Neural progenitor cell (in vitro differentiated cells): ENCODE data around the gene TUBA3C. TPM values are rescaled to one million over a fixed set of nuclear protein-coding genes. Genes with fewer than 3 reads are reported as not detected.

Source experiments
- DNase-seq: peaks from one replicate; pipeline ENCODE4 v3.0.0-alpha.2; 2016; ENCODE audit warnings: low spot score
- H2AFZ ChIP-seq: fragments of 200-600 bp; sonication (generic); replicated peaks from 2 replicates; pipeline ENCODE4 v1.6.1; 2016; ENCODE audit warnings: antibody characterized with exemption
- H3F3A ChIP-seq: fragments of 200-600 bp; sonication (generic); 2 replicates; pipeline ENCODE4 v1.6.1; 2016; ENCODE audit warnings: antibody characterized with exemption, low read depth
- H3K27ac ChIP-seq: fragments of 200-600 bp; sonication (generic); 2 replicates; pipeline ENCODE4 v1.5.1; 2016; ENCODE audit warnings: mild to moderate bottlenecking
- H3K27me3 ChIP-seq: fragments of 200-600 bp; sonication (generic); 2 replicates; pipeline ENCODE4 v1.6.1; 2016; ENCODE audit warnings: mild to moderate bottlenecking, moderate library complexity
- H3K36me3 ChIP-seq: fragments of 200-600 bp; sonication (generic); 2 replicates; pipeline ENCODE4 v1.5.1; 2016
- H3K4me1 ChIP-seq: fragments of 200-600 bp; sonication (generic); 2 replicates; pipeline ENCODE4 v1.6.1; 2016; ENCODE audit warnings: mixed run types
- H3K4me2 ChIP-seq: fragments of 200-600 bp; sonication (generic); 2 replicates; pipeline ENCODE4 v1.6.1; 2016
- H3K4me3 ChIP-seq: fragments of 200-600 bp; sonication (generic); 2 replicates; pipeline ENCODE4 v1.5.1; 2016
- H3K79me2 ChIP-seq: fragments of 200-600 bp; sonication (generic); 2 replicates; pipeline ENCODE4 v1.6.1; 2016; ENCODE audit warnings: low read depth
- H3K9ac ChIP-seq: fragments of 200-600 bp; sonication (generic); 2 replicates; pipeline ENCODE4 v1.6.1; 2016
- H3K9me3 ChIP-seq: fragments of 200-600 bp; sonication (generic); 2 replicates; pipeline ENCODE4 v1.5.1; 2016; ENCODE audit warnings: low read depth
- H4K20me1 ChIP-seq: fragments of 200-600 bp; sonication (generic); 2 replicates; pipeline ENCODE4 v1.6.1; 2016; ENCODE audit warnings: low read depth
- H3K27ac Mint-ChIP-seq: 3 replicates; pipeline ENCODE4 v1.8.0; 2021; ENCODE audit warnings: mixed read lengths
- H3K27me3 Mint-ChIP-seq: 2 replicates; pipeline ENCODE4 v1.8.0; 2022; ENCODE audit warnings: low read depth, mild to moderate bottlenecking, inconsistent platforms, moderate library complexity, mixed read lengths; ENCODE audit not compliant: insufficient read depth
- H3K36me3 Mint-ChIP-seq: 3 replicates; pipeline ENCODE4 v1.8.0; 2021; ENCODE audit warnings: mixed read lengths
- H3K4me1 Mint-ChIP-seq: 3 replicates; pipeline ENCODE4 v1.8.0; 2021; ENCODE audit warnings: mixed read lengths
- H3K4me3 Mint-ChIP-seq: 3 replicates; pipeline ENCODE4 v1.8.0; 2021; ENCODE audit warnings: mild to moderate bottlenecking, moderate library complexity, mixed read lengths
- H3K9me3 Mint-ChIP-seq: 3 replicates; pipeline ENCODE4 v1.8.0; 2020; ENCODE audit warnings: mixed read lengths
- CTCF ChIP-seq: fragments of 200-600 bp; sonication (generic); IDR thresholded peaks from 2 replicates; pipeline ENCODE4 v1.5.1; 2017; ENCODE audit warnings: antibody characterized with exemption, mild to moderate bottlenecking
- EZH2 ChIP-seq: fragments of 200-600 bp; sonication (generic); IDR thresholded peaks from 2 replicates; pipeline ENCODE4 v1.6.1; 2017; ENCODE audit warnings: antibody characterized with exemption, mild to moderate bottlenecking, moderate library complexity
- EZH2phosphoT487 ChIP-seq: fragments of 200-600 bp; sonication (generic); IDR thresholded peaks from 2 replicates; pipeline ENCODE4 v1.6.1; 2017; ENCODE audit warnings: antibody characterized with exemption
- total RNA-seq: library from RNA; depleted of rRNA; stranded (reverse); fragments of >200 nt; gene quantifications from 2 replicates; pipeline ENCODE4 v1.2.3, GENCODE V29; 2015; ENCODE audit warnings: low replicate concordance

The TUBA3C gene
- total RNA-seq, 1 donor from 2014 or later = not detected

- Histone ChIP-seq H3K9me3 (peaks cover 8% of the 10 kb centered on the region), H2AFZ (no peak overlapping the region), H3K27me3 (no peaks in the 10 kb centered on the region), H3K4me1 (no peaks in the 10 kb centered on the region), H3K9ac (no peak overlapping the region), H3K79me2 (no peaks in the 10 kb centered on the region), H3F3A (no peaks in the 10 kb centered on the region), H4K20me1 (no peaks in the 10 kb centered on the region), H3K27ac (no peak overlapping the region), H3K4me3 (no peak overlapping the region), H3K4me2 (no peak overlapping the region), H3K36me3 (no peaks in the 10 kb centered on the region)
- no peak for TF ChIP-seq CTCF
- no peak for TF ChIP-seq EZH2
- TF ChIP-seq EZH2phosphoT487 = no peak
- Mint-ChIP-seq H3K9me3 (peaks cover 78% of the 10 kb centered on the region), H3K4me3 (no peak overlapping the region), H3K4me1 (no peaks in the 10 kb centered on the region), H3K27ac (no peak overlapping the region), H3K36me3 (no peaks in the 10 kb centered on the region), H3K27me3 (peaks cover 11% of the 10 kb centered on the region)
- no peak for DNase-seq
Measured at GRCh38 chr13:19183676-19184075, 2.1 kb upstream of the TUBA3C start.

GRCh38 chr13:19182536-19182935 lies 912 bp upstream of the TUBA3C start:
- H3F3A ChIP-seq = no peaks in the 10 kb centered on the region
- peaks cover 11% of the 10 kb centered on the region for H3K27me3 Mint-ChIP-seq
- H3K36me3 Mint-ChIP-seq = no peaks in the 10 kb centered on the region
- no peak overlapping the region for H3K4me3 Mint-ChIP-seq
- H3K4me3 ChIP-seq = no peak overlapping the region
- no peaks in the 10 kb centered on the region for H3K4me1 Mint-ChIP-seq
- peaks cover 74% of the 10 kb centered on the region for H3K9me3 Mint-ChIP-seq
- H3K27me3 ChIP-seq = no peaks in the 10 kb centered on the region
- H3K9me3 ChIP-seq = peaks cover 8% of the 10 kb centered on the region
- H3K4me1 ChIP-seq = no peaks in the 10 kb centered on the region
- TF ChIP-seq EZH2phosphoT487 (no peak), EZH2 (no peak), CTCF (no peak)
- no peak overlapping the region for H3K27ac Mint-ChIP-seq
- H3K4me2 ChIP-seq = no peak overlapping the region
- no peak overlapping the region for H3K9ac ChIP-seq
- no peak for DNase-seq
- no peak overlapping the region for H2AFZ ChIP-seq
- no peaks in the 10 kb centered on the region for H3K36me3 ChIP-seq
- no peak overlapping the region for H3K27ac ChIP-seq
- no peaks in the 10 kb centered on the region for H4K20me1 ChIP-seq
- no peaks in the 10 kb centered on the region for H3K79me2 ChIP-seq

GRCh38 chr13:19181021-19181620 lies 503 bp downstream of the TUBA3C start:
- H3K9ac ChIP-seq = no peak overlapping the region
- no peak overlapping the region for H2AFZ ChIP-seq
- H3K27ac ChIP-seq = no peak overlapping the region
- Mint-ChIP-seq H3K27me3 (peaks cover 11% of the 10 kb centered on the region), H3K4me3 (no peak overlapping the region), H3K4me1 (no peaks in the 10 kb centered on the region), H3K27ac (no peak overlapping the region), H3K36me3 (no peaks in the 10 kb centered on the region), H3K9me3 (peaks cover 70% of the 10 kb centered on the region)
- H3K27me3 ChIP-seq = no peaks in the 10 kb centered on the region
- H3K4me3 ChIP-seq = no peak overlapping the region
- no peak for DNase-seq
- H3K36me3 ChIP-seq = no peaks in the 10 kb centered on the region
- TF ChIP-seq EZH2 = no peak
- no peak for TF ChIP-seq EZH2phosphoT487
- TF ChIP-seq CTCF = no peak
- H3F3A ChIP-seq = no peaks in the 10 kb centered on the region
- H3K9me3 ChIP-seq = peaks cover 8% of the 10 kb centered on the region
- H3K4me1 ChIP-seq = no peaks in the 10 kb centered on the region
- no peaks in the 10 kb centered on the region for H3K79me2 ChIP-seq
- H3K4me2 ChIP-seq = no peak overlapping the region
- H4K20me1 ChIP-seq = no peaks in the 10 kb centered on the region
